Measurements from ENCODE around the gene IL1R1. TPM values are rescaled to one million over a fixed set of nuclear protein-coding genes. Genes with fewer than 3 reads are reported as not detected.

IL1R1 gene
- total and polyA plus RNA-seq, 11 donors, result 10.9 to 49.0 (median 19.6) TPM

DNA sequence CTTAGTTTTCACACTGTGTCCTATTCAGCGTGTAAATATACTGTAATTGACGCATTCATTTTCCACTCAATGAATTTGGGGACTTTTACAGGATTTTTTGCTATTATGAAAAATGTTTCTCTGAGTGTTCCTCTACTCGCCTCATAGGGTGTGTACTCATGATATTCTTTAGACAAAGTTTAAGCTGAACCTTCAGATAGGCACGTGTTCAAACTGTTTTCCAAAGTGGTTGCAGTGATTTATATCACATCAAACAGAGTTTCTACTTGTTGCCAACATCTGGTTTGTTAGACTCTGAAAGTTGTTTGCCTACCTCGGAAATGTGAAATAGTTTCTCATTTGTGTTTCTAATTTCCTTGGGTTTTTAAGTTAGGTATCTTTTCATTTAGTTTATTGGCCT lies 46.4 kb upstream of the IL1R1 start:
- no peak for TF ChIP-seq POLR2A (IDR thresholded peaks at IDR 0.05)
- TF ChIP-seq, protein P1, sequence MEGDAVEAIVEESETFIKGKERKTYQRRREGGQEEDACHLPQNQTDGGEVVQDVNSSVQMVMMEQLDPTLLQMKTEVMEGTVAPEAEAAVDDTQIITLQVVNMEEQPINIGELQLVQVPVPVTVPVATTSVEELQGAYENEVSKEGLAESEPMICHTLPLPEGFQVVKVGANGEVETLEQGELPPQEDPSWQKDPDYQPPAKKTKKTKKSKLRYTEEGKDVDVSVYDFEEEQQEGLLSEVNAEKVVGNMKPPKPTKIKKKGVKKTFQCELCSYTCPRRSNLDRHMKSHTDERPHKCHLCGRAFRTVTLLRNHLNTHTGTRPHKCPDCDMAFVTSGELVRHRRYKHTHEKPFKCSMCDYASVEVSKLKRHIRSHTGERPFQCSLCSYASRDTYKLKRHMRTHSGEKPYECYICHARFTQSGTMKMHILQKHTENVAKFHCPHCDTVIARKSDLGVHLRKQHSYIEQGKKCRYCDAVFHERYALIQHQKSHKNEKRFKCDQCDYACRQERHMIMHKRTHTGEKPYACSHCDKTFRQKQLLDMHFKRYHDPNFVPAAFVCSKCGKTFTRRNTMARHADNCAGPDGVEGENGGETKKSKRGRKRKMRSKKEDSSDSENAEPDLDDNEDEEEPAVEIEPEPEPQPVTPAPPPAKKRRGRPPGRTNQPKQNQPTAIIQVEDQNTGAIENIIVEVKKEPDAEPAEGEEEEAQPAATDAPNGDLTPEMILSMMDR (IDR thresholded peaks at IDR 0.05), result no peak
- Histone ChIP-seq H3K27me3 (no peaks in the 10 kb centered on the region), H3K9me3 (peaks cover 0 to 8% (median 0%) of the 10 kb centered on the region in 12 donors), H3K36me3 (no peaks in the 10 kb centered on the region), H3K4me1 (peaks cover 0 to 10% (median 0%) of the 10 kb centered on the region in 12 donors), H3K27ac (no peak overlapping the region), H3K4me3 (no peak overlapping the region)
- ATAC-seq (no peak), DNase-seq (no peak)
- 89 to 95% (median 90%) methylated on average over 5 of the region's 5 CpGs for WGBS, 4 donors
- intact Hi-C loops (cut with DNase I), result no loop called here

DNA sequence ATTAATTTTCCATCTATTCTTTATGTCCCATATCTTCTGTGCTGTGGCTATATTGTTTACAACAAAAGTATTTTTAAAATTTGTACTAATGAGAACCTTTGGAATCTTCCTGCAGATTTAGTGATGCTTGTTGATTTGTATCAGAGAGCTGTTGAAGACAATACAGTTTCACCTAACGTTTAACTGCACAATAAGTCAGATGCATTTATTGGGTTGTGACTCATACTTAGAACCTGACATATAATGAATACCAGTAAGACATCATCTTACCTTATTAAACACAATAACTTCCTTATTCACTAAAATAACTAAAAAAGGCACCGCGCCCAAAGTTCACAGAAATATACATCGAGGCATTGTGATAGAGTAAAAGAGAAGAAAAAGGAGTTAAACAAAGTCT lies 43.8 kb upstream of the IL1R1 start:
- intact Hi-C loops (cut with DNase I), result no loop called here
- Histone ChIP-seq H3K4me3 (no peak overlapping the region), H3K27me3 (no peaks in the 10 kb centered on the region), H3K27ac (no peak overlapping the region), H3K4me1 (peaks cover 0 to 15% (median under 1%) of the 10 kb centered on the region in 12 donors), H3K36me3 (no peaks in the 10 kb centered on the region), H3K9me3 (peaks cover 0 to 8% (median 2%) of the 10 kb centered on the region in 12 donors)
- no peak for TF ChIP-seq POLR2A (IDR thresholded peaks at IDR 0.05)
- TF ChIP-seq, protein P1 (IDR thresholded peaks at IDR 0.05), result no peak
- WGBS, 4 donors, result 84 to 98% (median 97%) methylated on average over 4 of the region's 4 CpGs
- ATAC-seq (no peak), DNase-seq (no peak)

DNA sequence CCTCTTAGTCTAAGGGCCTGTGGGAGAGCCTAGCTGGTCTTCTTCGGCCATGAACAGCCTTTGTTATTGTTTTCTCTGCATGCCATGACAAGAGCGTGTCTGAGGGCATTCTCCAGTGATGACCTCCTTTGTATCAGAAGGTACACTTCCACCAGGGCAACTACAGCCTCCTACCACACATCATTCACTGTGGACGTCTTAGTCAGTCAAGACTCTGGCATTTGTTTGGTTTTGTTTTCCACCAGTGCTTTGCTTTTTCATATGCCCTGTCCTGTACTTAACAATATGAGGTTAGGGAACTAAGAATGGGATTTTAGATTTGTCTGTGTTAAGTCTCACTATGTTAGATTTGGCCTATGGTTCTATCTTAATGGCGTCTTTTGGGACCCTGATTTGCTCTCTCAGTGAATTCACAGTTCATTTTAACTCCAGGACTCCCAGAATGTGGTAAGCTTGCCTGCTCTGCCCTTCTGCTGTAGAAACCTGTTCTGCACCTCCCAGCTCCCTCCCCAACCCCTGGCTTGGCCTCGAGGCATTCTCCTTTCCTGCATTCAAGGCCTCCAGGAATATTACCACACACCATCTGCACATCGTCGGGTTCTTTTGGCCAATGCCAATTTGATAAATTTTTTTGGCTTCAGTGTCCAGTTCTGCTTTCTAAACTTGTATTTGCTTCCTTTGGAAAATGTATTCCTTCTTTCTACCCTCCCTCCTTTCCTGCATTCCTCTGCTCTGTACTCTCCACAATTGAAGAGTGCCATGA lies 42.8 kb upstream of the IL1R1 start:
- Histone ChIP-seq H3K27me3 (no peaks in the 10 kb centered on the region), H3K27ac (no peak overlapping the region), H3K36me3 (no peaks in the 10 kb centered on the region), H3K4me3 (no peak overlapping the region), H3K4me1 (peaks cover 0 to 21% (median 6%) of the 10 kb centered on the region in 12 donors), H3K9me3 (peaks cover 0 to 8% (median 2%) of the 10 kb centered on the region in 12 donors)
- no peak for ATAC-seq
- TF ChIP-seq, protein P1 (IDR thresholded peaks at IDR 0.05), result no peak
- TF ChIP-seq POLR2A (IDR thresholded peaks at IDR 0.05), result no peak
- DNase-seq, result no peak
- intact Hi-C loops (cut with DNase I), result loop anchor here in 1 of 10 donors (10.0 kb wide), 1 partner anchor 65 kb away; no protein-coding TSS in a partner anchor
- 69 to 86% (median 83%) methylated on average over 6 to 7 of the region's 7 CpGs for WGBS, 4 donors

DNA sequence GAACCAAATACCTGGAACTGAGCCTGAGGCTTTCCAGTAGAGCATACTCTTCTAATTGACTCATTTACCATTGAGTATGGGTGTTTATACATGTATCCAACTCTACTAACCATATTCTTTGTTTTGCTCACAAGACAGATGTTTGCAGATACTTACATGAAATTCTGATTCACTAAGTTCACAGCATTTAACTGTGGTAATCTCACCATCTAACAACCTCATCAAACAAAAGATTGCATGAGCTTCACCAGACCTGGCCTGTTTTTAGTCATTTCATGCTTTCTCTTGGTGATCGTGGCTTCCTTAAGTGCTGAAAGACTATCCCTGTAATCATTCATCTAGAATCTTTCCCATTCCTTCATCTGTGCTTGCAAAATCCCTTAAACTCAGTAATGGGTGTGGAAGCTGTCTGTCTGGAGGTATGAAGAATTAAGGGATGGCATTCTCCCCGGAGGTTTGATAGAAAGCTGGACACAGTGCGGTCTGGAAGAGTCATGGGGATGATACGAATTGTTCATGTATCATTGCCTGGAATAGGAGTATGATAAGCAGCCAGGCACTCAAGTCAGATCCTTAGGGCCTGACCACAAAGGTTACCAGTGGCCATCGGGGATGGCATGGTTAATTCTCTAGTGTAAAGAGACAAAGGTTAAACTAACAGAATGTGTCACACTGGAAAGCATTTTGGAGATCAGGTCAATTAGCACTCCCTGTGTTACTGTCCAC lies 42.0 kb upstream of the IL1R1 start:
- no peaks in the 10 kb centered on the region for H3K27me3 ChIP-seq
- no peak for TF ChIP-seq POLR2A (IDR thresholded peaks at IDR 0.05)
- TF ChIP-seq, protein P1 (IDR thresholded peaks at IDR 0.05), result no peak
- no peaks in the 10 kb centered on the region for H3K36me3 ChIP-seq
- H3K9me3 ChIP-seq, result peaks cover 0 to 8% (median 2%) of the 10 kb centered on the region in 12 donors
- no peak overlapping the region for H3K27ac ChIP-seq
- ATAC-seq (no peak), DNase-seq (no peak)
- H3K4me1 ChIP-seq, result peaks cover 0 to 21% (median 6%) of the 10 kb centered on the region in 12 donors
- intact Hi-C loops (cut with DNase I), result loop anchor here in 1 of 10 donors (10.0 kb wide), 1 partner anchor 64 kb away; no protein-coding TSS in a partner anchor
- no peak overlapping the region for H3K4me3 ChIP-seq
- WGBS, 4 donors, result 76 to 88% (median 77%) methylated on average over 5 of the region's 5 CpGs
